Measurements from ENCODE around the gene CSTPP1.
"Not testable (repeated sequence)": the region's sequence is repeated elsewhere in the genome, so short reads cannot be mapped to it uniquely, and the experiment has no call there.

Gene CSTPP1

GRCh38 chr11:47187723-47188122 lies 251.2 kb downstream of the CSTPP1 start:
- TF ChIP-seq POLR2A (IDR thresholded peaks at IDR 0.05; ENCODE audit: low read depth, low read length): no peak
- FAIRE-seq (no peak), DNase-seq (ENCODE audit: insufficient read length, low spot score) (no peak)

GRCh38 chr11:47188259-47188658 lies 251.7 kb downstream of the CSTPP1 start:
- DNase-seq (ENCODE audit: insufficient read length, low spot score): no peak
- no peak for FAIRE-seq
- no peak for TF ChIP-seq POLR2A (IDR thresholded peaks at IDR 0.05; ENCODE audit: low read depth, low read length)

- FAIRE-seq (peak; percentile 71), DNase-seq (ENCODE audit: insufficient read length, low spot score) (peak; percentile 84)
- no peak for TF ChIP-seq POLR2A (IDR thresholded peaks at IDR 0.05; ENCODE audit: low read depth, low read length)
Measured at GRCh38 chr11:47189100-47189834, 252.7 kb downstream of the CSTPP1 start.

- DNase-seq (ENCODE audit: insufficient read length, low spot score); FAIRE-seq: not testable (repeated sequence)
Measured at GRCh38 chr11:47191137-47191536, 254.6 kb downstream of the CSTPP1 start.

GRCh38 chr11:47192111-47192510 lies 255.6 kb downstream of the CSTPP1 start:
- FAIRE-seq: no peak
- TF ChIP-seq POLR2A (IDR thresholded peaks at IDR 0.05; ENCODE audit: low read depth, low read length): no peak
- no peak for DNase-seq (ENCODE audit: insufficient read length, low spot score)

GRCh38 chr11:47198161-47198560 lies 261.6 kb downstream of the CSTPP1 start:
- FAIRE-seq; DNase-seq (ENCODE audit: insufficient read length, low spot score): not testable (repeated sequence)

- DNase-seq (ENCODE audit: insufficient read length, low spot score) (no peak), FAIRE-seq (no peak)
- TF ChIP-seq POLR2A (IDR thresholded peaks at IDR 0.05; ENCODE audit: low read depth, low read length): no peak
Measured at GRCh38 chr11:47201015-47201414, 264.5 kb downstream of the CSTPP1 start.

GRCh38 chr11:47202576-47202975 lies 266.0 kb downstream of the CSTPP1 start:
- FAIRE-seq (no peak), DNase-seq (ENCODE audit: insufficient read length, low spot score) (no peak)
- no peak for TF ChIP-seq POLR2A (IDR thresholded peaks at IDR 0.05; ENCODE audit: low read depth, low read length)

- FAIRE-seq (no peak), DNase-seq (ENCODE audit: insufficient read length, low spot score) (peak; percentile 79)
- no peak for TF ChIP-seq POLR2A (IDR thresholded peaks at IDR 0.05; ENCODE audit: low read depth, low read length)
Measured at GRCh38 chr11:47204637-47204989, 268.1 kb downstream of the CSTPP1 start.

GRCh38 chr11:47206577-47206976 lies 270.0 kb downstream of the CSTPP1 start:
- FAIRE-seq; DNase-seq (ENCODE audit: insufficient read length, low spot score): not testable (repeated sequence)

- TF ChIP-seq POLR2A (IDR thresholded peaks at IDR 0.05; ENCODE audit: low read depth, low read length): no peak
- no peak for DNase-seq (ENCODE audit: insufficient read length, low spot score)
- FAIRE-seq: no peak
Measured at GRCh38 chr11:47207459-47207858, 270.9 kb downstream of the CSTPP1 start.

- not testable (repeated sequence) for FAIRE-seq; DNase-seq (ENCODE audit: insufficient read length, low spot score)
Measured at GRCh38 chr11:47208008-47208552, 271.5 kb downstream of the CSTPP1 start.

GRCh38 chr11:47208628-47209027 lies 272.1 kb downstream of the CSTPP1 start:
- no peak for FAIRE-seq

More at GRCh38 chr11:47208628-47209027, 272.1 kb downstream of the CSTPP1 start:
- DNase-seq (ENCODE audit: insufficient read length, low spot score): no peak
- no peak for TF ChIP-seq POLR2A (IDR thresholded peaks at IDR 0.05; ENCODE audit: low read depth, low read length)
